ENCODE results near the gene YIPF2.
"Not testable (repeated sequence)": the region's sequence is repeated elsewhere in the genome, so short reads cannot be mapped to it uniquely, and the experiment has no call there.

The YIPF2 gene

DNA sequence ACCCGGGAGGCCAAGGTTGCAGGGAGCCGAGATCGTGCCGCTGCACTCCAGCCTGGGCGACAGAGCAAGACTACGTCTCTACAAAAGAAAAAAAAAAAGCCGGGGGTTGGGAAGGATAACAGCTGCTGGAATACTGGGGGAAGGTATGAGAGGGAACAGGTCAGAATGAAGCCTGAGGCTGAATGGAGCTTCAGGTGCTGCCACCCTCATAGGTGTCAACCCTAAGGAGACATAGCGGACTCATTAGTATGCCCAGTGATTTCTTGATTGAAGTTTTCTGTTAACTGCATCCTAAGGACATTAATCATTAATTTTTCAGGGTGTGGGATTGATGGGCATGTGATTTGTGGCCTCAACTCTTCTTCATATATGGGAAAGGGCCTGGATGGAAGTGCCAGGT, 38.4 kb upstream of the YIPF2 start:
- TF ChIP-seq, protein P1, sequence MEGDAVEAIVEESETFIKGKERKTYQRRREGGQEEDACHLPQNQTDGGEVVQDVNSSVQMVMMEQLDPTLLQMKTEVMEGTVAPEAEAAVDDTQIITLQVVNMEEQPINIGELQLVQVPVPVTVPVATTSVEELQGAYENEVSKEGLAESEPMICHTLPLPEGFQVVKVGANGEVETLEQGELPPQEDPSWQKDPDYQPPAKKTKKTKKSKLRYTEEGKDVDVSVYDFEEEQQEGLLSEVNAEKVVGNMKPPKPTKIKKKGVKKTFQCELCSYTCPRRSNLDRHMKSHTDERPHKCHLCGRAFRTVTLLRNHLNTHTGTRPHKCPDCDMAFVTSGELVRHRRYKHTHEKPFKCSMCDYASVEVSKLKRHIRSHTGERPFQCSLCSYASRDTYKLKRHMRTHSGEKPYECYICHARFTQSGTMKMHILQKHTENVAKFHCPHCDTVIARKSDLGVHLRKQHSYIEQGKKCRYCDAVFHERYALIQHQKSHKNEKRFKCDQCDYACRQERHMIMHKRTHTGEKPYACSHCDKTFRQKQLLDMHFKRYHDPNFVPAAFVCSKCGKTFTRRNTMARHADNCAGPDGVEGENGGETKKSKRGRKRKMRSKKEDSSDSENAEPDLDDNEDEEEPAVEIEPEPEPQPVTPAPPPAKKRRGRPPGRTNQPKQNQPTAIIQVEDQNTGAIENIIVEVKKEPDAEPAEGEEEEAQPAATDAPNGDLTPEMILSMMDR (IDR thresholded peaks at IDR 0.05; ENCODE audit: low read depth, low read length), result no peak
- no peak overlapping the region for H3K4me3 ChIP-seq (ENCODE audit: low read depth, low read length)

DNA sequence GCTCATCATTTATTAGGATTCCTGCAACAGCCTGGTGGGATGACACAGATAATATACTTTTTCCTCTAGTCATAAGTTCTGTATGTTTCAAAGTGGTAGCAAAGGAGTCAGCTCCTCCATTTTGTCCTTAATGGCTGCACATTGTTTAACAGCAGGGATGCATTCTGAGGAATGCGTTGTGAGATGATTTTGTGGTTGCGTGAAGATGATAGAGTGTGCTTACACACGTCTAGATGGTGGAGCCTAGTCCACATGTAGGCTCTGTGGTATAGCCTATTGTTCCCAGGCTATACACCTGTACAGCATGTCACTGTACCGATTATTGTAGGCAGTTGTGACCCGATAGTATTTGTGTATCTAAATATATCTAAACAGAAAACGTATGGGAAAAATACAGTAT, 37.0 kb upstream of the YIPF2 start:
- TF ChIP-seq, protein P1 (IDR thresholded peaks at IDR 0.05; ENCODE audit: low read depth, low read length), result no peak
- H3K4me3 ChIP-seq (ENCODE audit: low read depth, low read length), result no peak overlapping the region

DNA sequence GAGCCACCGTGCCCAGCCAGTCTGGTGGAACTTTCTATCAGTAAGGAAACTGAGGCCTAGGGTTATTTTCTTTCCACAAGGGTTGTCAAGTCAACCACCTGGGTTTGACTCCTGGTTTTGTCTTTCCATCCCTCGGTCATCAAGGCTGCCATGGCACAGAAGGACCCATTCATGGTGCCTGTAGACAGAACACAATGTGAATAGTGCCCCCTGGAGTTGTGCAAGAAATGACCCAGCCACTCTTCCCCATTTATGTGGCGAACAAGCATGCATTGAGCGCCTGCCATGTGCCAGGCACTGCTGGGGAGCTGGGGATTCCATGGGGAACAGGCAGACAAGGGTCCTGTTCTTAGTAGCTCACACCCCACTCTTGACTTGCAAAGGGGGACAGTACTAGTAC, 36.5 kb upstream of the YIPF2 start:
- TF ChIP-seq, protein P1 (IDR thresholded peaks at IDR 0.05; ENCODE audit: low read depth, low read length), result no peak
- H3K4me3 ChIP-seq (ENCODE audit: low read depth, low read length), result no peak overlapping the region

DNA sequence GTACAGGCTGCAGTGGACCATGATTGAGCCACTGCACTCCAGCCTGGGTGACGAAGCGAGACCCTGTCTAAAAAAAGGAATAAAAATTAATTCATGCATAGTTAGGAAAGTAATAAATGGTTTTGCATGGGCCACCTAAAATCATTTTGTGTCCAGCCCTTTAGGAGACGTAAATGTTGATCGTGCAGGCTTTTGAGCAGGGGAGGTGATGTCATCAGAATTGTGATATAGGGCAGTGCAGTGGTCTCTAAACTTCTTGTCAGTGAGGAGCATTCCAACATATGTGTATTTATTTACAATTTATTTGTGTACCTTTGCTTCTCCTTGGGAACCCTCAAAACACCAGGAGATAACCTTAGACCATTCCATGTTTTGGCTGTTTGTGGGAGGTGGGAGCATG, 35.4 kb upstream of the YIPF2 start:
- no peak overlapping the region for H3K4me3 ChIP-seq (ENCODE audit: low read depth, low read length)
- TF ChIP-seq, protein P1 (IDR thresholded peaks at IDR 0.05; ENCODE audit: low read depth, low read length), result no peak

DNA sequence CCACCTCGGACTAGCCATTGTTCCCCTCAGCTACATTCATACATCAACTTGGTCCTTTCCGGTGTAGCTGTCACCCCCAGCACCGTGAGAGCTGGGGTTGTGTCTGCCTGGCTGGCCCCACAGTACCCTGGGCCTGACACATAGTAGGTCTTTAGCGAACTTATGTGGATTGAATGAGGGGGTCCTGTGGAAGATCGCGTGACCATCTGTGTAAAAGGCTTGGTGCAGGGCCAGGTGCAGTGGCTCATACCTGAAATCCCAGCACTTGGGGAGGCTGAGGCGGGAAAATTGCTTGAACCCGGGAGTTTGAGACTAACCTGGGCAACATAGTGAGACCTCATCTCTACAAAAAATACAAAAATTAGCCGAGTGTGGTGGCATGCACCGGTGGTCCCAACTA, 34.4 kb upstream of the YIPF2 start:
- TF ChIP-seq, protein P1 (IDR thresholded peaks at IDR 0.05; ENCODE audit: low read depth, low read length), result no peak
- peak overlapping the region; percentile 91; the same call in 1 of the 2 replicates for H3K4me3 ChIP-seq (ENCODE audit: low read depth, low read length)

DNA sequence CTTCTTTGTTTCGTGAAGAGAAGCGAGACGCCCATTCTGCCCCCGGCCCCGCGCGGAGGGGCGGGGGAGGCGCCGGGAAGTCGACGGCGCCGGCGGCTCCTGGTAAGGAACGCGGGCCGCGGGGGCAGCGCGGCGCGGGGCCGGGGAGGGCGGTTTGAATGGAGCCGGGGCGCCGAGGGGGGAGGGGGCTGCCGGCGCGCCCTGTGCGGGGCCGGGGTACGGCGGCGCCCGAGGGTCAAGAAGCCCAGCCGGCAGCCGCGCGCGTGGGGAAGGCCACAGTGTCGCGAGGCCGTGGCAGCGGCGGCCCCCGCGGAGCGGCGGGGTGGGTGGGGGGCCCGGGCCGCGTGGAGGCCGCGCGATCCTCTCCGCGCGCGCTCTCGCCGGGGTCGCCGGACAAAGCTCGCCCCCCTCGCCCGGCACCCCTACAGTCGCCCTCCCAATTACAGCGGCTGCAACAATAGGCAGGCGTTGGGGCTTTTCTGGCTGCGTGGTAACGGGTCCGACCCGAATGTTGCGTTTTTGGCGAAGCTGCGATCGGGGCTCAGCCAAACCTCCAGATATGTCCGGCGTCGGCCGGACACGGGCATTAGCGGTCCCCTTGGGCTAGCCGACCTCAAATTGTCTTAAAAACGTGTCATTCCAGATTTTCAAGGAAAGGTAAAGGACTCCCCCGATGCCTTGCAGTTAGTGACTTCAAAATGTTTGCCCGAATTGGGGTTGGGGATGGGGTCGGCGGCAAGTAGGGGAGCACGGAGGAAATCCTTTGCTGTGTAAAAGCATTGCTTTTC, 32.8 kb upstream of the YIPF2 start:
- TF ChIP-seq, protein P1 (IDR thresholded peaks at IDR 0.05; ENCODE audit: low read depth, low read length), result no peak

DNA sequence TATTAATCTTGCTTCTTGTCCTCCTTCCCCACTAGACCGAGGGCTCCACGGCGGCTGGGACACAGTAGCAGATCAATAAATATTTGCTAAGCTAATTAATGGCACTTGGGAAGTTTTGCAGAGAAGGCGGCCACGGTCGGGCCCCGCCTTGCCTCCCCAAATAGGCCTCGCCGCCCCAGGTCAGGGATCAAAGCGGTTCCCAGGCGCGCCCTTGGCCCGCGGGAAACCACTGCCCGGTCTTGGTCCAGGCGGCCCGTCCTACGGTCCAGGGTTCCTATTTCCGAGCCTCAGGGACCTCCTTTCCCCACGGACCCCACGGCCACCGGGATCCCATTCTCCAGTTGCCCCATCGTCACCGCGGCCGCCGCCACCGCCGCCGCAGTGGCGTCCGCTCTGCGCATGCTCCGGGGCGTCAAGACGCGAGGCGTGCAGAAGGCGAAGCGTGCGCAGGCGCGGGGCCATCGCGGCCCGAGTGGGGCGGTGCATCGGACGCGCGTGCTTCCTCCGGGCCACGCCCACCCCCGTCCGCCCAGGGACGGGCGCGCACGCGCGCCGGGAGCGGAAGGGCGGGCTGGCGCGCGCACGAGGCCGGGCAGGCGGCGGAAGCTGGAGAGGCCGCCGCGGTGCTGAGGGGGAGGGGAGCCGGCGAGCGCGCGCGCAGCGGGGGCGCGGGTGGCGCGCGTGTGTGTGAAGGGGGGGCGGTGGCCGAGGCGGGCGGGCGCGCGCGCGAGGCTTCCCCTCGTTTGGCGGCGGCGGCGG, 32.1 kb upstream of the YIPF2 start, which contains the start of gene SMARCA4:
Gene SMARCA4, plus strand, starts transcription at position 717 of the 759 bp plus-strand sequence. CDS start 23,122 bp downstream, outside the sequence.
- peak within 1 kb of the TSS; percentile 91 for H3K4me3 ChIP-seq (ENCODE audit: low read depth, low read length)
- TF ChIP-seq, protein P1 (IDR thresholded peaks at IDR 0.05; ENCODE audit: low read depth, low read length), result no peak

More for the DNA sequence above, 32.8 kb upstream of the YIPF2 start:
- peak overlapping the region; percentile 91 for H3K4me3 ChIP-seq (ENCODE audit: low read depth, low read length)

DNA sequence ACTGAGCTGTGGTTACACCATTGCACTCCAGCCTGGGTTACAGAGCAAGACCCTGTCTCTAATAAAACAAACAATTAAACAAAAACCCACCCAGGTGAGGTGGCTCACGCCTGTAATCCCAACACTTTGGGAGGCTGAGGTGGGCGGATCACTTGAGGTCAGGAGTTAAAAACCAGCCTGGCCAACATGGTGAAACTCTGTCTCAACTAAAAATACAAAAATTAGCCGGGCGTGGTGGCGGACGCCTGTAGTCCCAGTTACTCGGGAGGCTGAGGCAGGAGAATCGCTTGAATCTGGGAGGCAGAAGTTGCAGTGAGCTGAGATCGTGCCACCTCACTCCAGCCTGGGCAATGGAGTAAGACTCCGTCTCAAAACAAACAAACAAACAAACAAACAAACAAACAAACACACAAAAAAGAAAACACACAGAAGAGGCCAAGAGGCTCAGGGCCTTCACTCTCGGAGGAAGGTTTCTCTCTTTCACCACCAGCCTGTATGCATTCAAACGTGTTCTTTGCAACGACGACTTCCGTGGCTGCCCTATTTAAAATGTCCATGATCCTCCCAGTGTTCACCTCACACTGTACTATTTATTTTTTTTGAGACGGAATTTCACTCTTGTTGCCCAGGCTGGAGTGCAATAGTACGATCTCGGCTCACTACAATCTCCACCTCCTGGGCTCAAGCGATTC, 31.0 kb upstream of the YIPF2 start:
- H3K4me3 ChIP-seq (ENCODE audit: low read depth, low read length), result not testable (repeated sequence)

Data from WI38 (cell line).